Karpas-422 (cell line): ENCODE data around the gene ZFYVE28. TPM values are rescaled to one million over a fixed set of nuclear protein-coding genes. Genes with fewer than 3 reads are reported as not detected.

Experiments used
- DNase-seq: peaks from one replicate; pipeline ENCODE4 v3.0.0-alpha.2; 2015
- H2AFZ ChIP-seq: fragments of 200-600 bp; sonication (generic); 2 replicates; pipeline ENCODE4 v1.6.1; 2014; ENCODE audit warnings: antibody characterized with exemption, low read length, mixed read lengths
- H3K27ac ChIP-seq: fragments of 200-600 bp; sonication (generic); 2 replicates; pipeline ENCODE4 v1.5.1; 2014; ENCODE audit warnings: mild to moderate bottlenecking, low read length, moderate library complexity
- H3K27me3 ChIP-seq: fragments of 200-600 bp; sonication (generic); 2 replicates; pipeline ENCODE4 v1.6.1; 2014; ENCODE audit warnings: low read length, mixed read lengths
- H3K36me3 ChIP-seq: fragments of 200-600 bp; sonication (generic); 2 replicates; pipeline ENCODE4 v1.6.1; 2014; ENCODE audit warnings: low read length, mixed read lengths; ENCODE audit not compliant: insufficient read depth
- H3K4me1 ChIP-seq: fragments of 200-600 bp; sonication (generic); 2 replicates; pipeline ENCODE4 v1.6.1; 2014; ENCODE audit warnings: mild to moderate bottlenecking, low read length, mixed read lengths
- H3K4me2 ChIP-seq: fragments of 200-600 bp; sonication (generic); 2 replicates; pipeline ENCODE4 v1.6.1; 2014; ENCODE audit warnings: low read length, low read depth, mild to moderate bottlenecking; ENCODE audit not compliant: poor library complexity, severe bottlenecking
- H3K4me3 ChIP-seq: fragments of 200-600 bp; sonication (generic); 2 replicates; pipeline ENCODE4 v1.5.1; 2014; ENCODE audit warnings: mild to moderate bottlenecking, antibody characterized with exemption, low read length, mixed read lengths
- H3K79me2 ChIP-seq: fragments of 200-600 bp; sonication (generic); 2 replicates; pipeline ENCODE4 v1.6.1; 2014; ENCODE audit warnings: mild to moderate bottlenecking, low read length, mixed read lengths
- H3K9ac ChIP-seq: fragments of 200-600 bp; sonication (generic); 2 replicates; pipeline ENCODE4 v1.6.0; 2014; ENCODE audit warnings: low read length
- H3K9me2 ChIP-seq: fragments of 200-600 bp; sonication (generic), shearing (Covaris generic); replicated peaks from 2 replicates; pipeline ENCODE4 v1.6.0; 2014; ENCODE audit warnings: mild to moderate bottlenecking, low read length, moderate library complexity; ENCODE audit not compliant: insufficient read depth
- H3K9me3 ChIP-seq: fragments of 300-700, 200-600 bp; sonication (generic); 2 replicates; pipeline ENCODE4 v1.6.1; 2014; ENCODE audit warnings: low read length, mixed read lengths
- H4K20me1 ChIP-seq: fragments of 200-600 bp; sonication (generic); 2 replicates; pipeline ENCODE4 v1.6.1; 2014; ENCODE audit warnings: mild to moderate bottlenecking, antibody characterized with exemption, low read length, low read depth; ENCODE audit not compliant: insufficient read depth
- total RNA-seq: library from RNA; depleted of rRNA; stranded (reverse); fragments of >200 nt; shearing (Covaris generic); gene quantifications from 2 replicates; pipeline ENCODE4 v1.2.3, GENCODE V29; 2014; ENCODE audit warnings: low replicate concordance

ZFYVE28 gene
- total RNA-seq, 1 experiment from 2014 or later: 2.0 TPM

GRCh38 chr4:2371765-2372487 is 46.5 kb downstream of the ZFYVE28 start:
- Histone ChIP-seq H2AFZ (no peak overlapping the region), H3K4me1 (peaks cover 27% of the 10 kb centered on the region), H3K4me2 (no peak overlapping the region), H4K20me1 (no peaks in the 10 kb centered on the region), H3K9me3 (peaks cover 10% of the 10 kb centered on the region; the same call in 1 of the 2 replicates), H3K4me3 (no peak overlapping the region), H3K9me2 (no peaks in the 10 kb centered on the region), H3K27ac (no peak overlapping the region), H3K9ac (no peak overlapping the region), H3K79me2 (no peaks in the 10 kb centered on the region), H3K36me3 (no peaks in the 10 kb centered on the region; the same call in 1 of the 2 replicates), H3K27me3 (no peaks in the 10 kb centered on the region)
- DNase-seq: no peak

GRCh38 chr4:2370597-2371320 is 47.7 kb downstream of the ZFYVE28 start:
- Histone ChIP-seq H3K9me2 (no peaks in the 10 kb centered on the region), H3K79me2 (no peaks in the 10 kb centered on the region), H3K9me3 (peaks cover 10% of the 10 kb centered on the region; the same call in 1 of the 2 replicates), H2AFZ (no peak overlapping the region), H3K27me3 (no peaks in the 10 kb centered on the region), H3K4me3 (no peak overlapping the region), H4K20me1 (no peaks in the 10 kb centered on the region), H3K27ac (no peak overlapping the region), H3K36me3 (no peaks in the 10 kb centered on the region; the same call in 1 of the 2 replicates), H3K9ac (no peak overlapping the region), H3K4me1 (peaks cover 38% of the 10 kb centered on the region), H3K4me2 (no peak overlapping the region)
- no peak for DNase-seq

- no peak overlapping the region for H3K4me3 ChIP-seq
- H3K9me3 ChIP-seq: peaks cover 10% of the 10 kb centered on the region; the same call in 1 of the 2 replicates
- peaks cover 57% of the 10 kb centered on the region for H3K4me1 ChIP-seq
These were observed 49.6 kb downstream of the ZFYVE28 start for GRCh38 chr4:2368746-2369437.

GRCh38 chr4:2367626-2368025 is 50.8 kb downstream of the ZFYVE28 start:
- Histone ChIP-seq H3K79me2 (no peaks in the 10 kb centered on the region), H3K36me3 (no peaks in the 10 kb centered on the region; the same call in 1 of the 2 replicates), H3K9me3 (peaks cover 10% of the 10 kb centered on the region; the same call in 1 of the 2 replicates), H3K4me1 (peaks cover 67% of the 10 kb centered on the region), H3K4me3 (peak overlapping the region; percentile 67), H3K9ac (peak overlapping the region; percentile 69), H3K4me2 (peak overlapping the region; percentile 84), H3K27ac (peak overlapping the region; percentile 98), H4K20me1 (no peaks in the 10 kb centered on the region), H3K27me3 (no peaks in the 10 kb centered on the region), H3K9me2 (no peaks in the 10 kb centered on the region), H2AFZ (no peak overlapping the region)
- DNase-seq: no peak

More at GRCh38 chr4:2368746-2369437, 49.6 kb downstream of the ZFYVE28 start:
- H3K9ac ChIP-seq: no peak overlapping the region
- H3K36me3 ChIP-seq: no peaks in the 10 kb centered on the region; the same call in 1 of the 2 replicates
- no peak for DNase-seq
- no peaks in the 10 kb centered on the region for H3K79me2 ChIP-seq
- no peak overlapping the region for H3K27ac ChIP-seq
- H4K20me1 ChIP-seq: no peaks in the 10 kb centered on the region
- no peaks in the 10 kb centered on the region for H3K9me2 ChIP-seq
- H3K27me3 ChIP-seq: no peaks in the 10 kb centered on the region
- H2AFZ ChIP-seq: no peak overlapping the region
- H3K4me2 ChIP-seq: no peak overlapping the region

- peak; percentile 94 for DNase-seq
- H3K27ac ChIP-seq: peak overlapping the region; percentile 98
- H3K36me3 ChIP-seq: no peaks in the 10 kb centered on the region; the same call in 1 of the 2 replicates
These were observed 51.9 kb downstream of the ZFYVE28 start for GRCh38 chr4:2366252-2367192.

GRCh38 chr4:2365913-2366210 is 52.6 kb downstream of the ZFYVE28 start:
- peaks cover 59% of the 10 kb centered on the region for H3K4me1 ChIP-seq
- peak overlapping the region; percentile 67; the same call in 1 of the 2 replicates for H3K4me3 ChIP-seq
- peak; percentile 86 for DNase-seq
- peak overlapping the region; percentile 69 for H3K9ac ChIP-seq
- no peaks in the 10 kb centered on the region for H3K27me3 ChIP-seq
- peak overlapping the region; percentile 84 for H3K4me2 ChIP-seq
- no peak overlapping the region for H2AFZ ChIP-seq
- peak overlapping the region; percentile 98 for H3K27ac ChIP-seq
- H3K36me3 ChIP-seq: no peaks in the 10 kb centered on the region; the same call in 1 of the 2 replicates
- no peaks in the 10 kb centered on the region for H3K9me2 ChIP-seq
- H4K20me1 ChIP-seq: no peaks in the 10 kb centered on the region
- H3K9me3 ChIP-seq: peaks cover 10% of the 10 kb centered on the region; the same call in 1 of the 2 replicates
- H3K79me2 ChIP-seq: no peaks in the 10 kb centered on the region

More at GRCh38 chr4:2366252-2367192, 51.9 kb downstream of the ZFYVE28 start:
- no peaks in the 10 kb centered on the region for H3K27me3 ChIP-seq
- no peaks in the 10 kb centered on the region for H3K79me2 ChIP-seq
- H3K9me2 ChIP-seq: no peaks in the 10 kb centered on the region
- H3K4me3 ChIP-seq: peak overlapping the region; percentile 67
- H3K9ac ChIP-seq: peak overlapping the region; percentile 69
- peaks cover 10% of the 10 kb centered on the region; the same call in 1 of the 2 replicates for H3K9me3 ChIP-seq
- peak overlapping the region; percentile 84 for H3K4me2 ChIP-seq
- peaks cover 65% of the 10 kb centered on the region for H3K4me1 ChIP-seq
- no peak overlapping the region; the same call in 1 of the 2 replicates for H2AFZ ChIP-seq
- no peaks in the 10 kb centered on the region for H4K20me1 ChIP-seq

GRCh38 chr4:2365054-2365912 is 53.2 kb downstream of the ZFYVE28 start:
- no peaks in the 10 kb centered on the region for H3K9me2 ChIP-seq
- H4K20me1 ChIP-seq: no peaks in the 10 kb centered on the region
- H3K4me2 ChIP-seq: peak overlapping the region; percentile 84
- H3K79me2 ChIP-seq: no peaks in the 10 kb centered on the region
- peaks cover 56% of the 10 kb centered on the region for H3K4me1 ChIP-seq
- no peaks in the 10 kb centered on the region for H3K27me3 ChIP-seq
- peaks cover 10% of the 10 kb centered on the region; the same call in 1 of the 2 replicates for H3K9me3 ChIP-seq
- peak overlapping the region; percentile 69 for H3K9ac ChIP-seq
- H3K36me3 ChIP-seq: no peaks in the 10 kb centered on the region; the same call in 1 of the 2 replicates
- peak overlapping the region; percentile 67; the same call in 1 of the 2 replicates for H3K4me3 ChIP-seq
- H3K27ac ChIP-seq: peak overlapping the region; percentile 98
- no peak overlapping the region for H2AFZ ChIP-seq
- DNase-seq: no peak
